HPDE6-E6E7 (cell line): ENCODE results near the gene AOX1.
"Not testable (repeated sequence)": the region's sequence is repeated elsewhere in the genome, so short reads cannot be mapped to it uniquely, and the experiment has no call there.

Source experiments
- DNase-seq: peaks from one replicate; pipeline ENCODE4 v3.0.0; 2011; ENCODE audit warnings: missing footprints; ENCODE audit errors: extremely low spot score

AOX1 gene

DNA sequence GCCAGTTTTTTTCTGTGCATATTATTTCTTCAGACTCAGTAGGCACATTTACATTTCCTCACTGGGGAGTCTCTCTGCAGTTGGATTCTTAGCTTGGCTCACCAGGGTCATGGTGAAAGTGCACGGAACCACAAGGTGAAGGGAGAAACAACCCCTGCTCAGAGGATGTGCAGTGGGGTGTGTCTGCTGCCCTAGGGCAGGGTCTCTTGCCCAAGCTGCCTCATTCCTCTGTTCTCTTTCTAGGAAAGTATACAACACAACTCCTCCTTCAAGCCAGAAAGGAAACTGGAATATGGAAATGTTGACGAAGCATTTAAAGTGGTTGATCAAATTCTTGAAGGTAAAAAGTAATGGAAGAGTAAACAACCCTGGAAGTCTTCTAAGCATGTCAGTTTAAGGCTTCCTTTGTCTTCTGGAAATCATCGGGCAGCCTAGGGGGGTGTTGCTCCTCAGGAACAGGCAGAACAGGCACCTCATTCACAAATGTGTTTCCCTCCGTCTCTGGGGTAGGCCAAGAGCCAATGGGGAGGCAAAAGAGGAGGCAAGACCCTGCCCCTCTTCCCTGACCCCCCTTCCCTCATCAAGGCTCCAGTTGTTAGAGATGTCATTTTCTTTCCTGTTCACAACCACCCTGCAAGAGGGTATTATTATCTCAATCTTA, 41.4 kb downstream of the AOX1 start:
- no peak for DNase-seq

DNA sequence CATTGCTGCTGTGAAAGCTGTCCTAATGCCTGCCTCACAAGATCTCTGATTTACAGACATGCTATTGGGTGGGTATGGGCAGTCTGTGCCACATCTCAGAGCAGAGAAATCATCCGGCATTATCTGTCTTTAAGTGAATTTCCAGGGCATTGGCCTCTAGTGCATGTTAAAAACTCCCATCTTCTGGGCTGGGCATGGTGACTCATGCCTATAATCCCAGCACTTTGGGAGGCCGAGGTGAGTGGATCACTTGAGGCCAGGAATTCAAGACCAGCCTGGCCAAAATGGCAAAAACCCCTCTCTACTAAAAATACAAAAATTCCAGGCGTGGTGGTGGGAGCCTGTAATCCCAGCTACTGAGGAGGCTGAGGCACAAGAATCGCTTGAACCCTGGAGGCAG, 42.6 kb downstream of the AOX1 start:
- not testable (repeated sequence) for DNase-seq

DNA sequence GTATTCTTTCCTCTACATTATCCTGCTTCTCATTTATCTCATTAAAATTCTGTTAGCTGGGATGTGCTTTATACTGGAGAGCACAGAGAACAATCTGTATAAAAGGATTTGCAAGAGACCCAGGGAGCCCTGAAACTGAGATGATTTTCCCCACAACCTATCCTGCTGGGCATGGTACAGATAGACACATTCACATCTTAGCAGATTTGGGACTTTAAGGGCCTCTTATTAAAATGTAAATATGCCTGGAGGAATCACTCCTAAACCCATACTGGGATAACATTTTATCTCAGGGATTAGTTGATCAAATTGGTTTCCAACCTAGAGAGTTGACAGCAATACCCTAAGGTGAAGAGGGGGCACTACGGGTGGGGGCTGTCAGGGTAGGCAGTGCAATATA, 45.5 kb downstream of the AOX1 start:
- DNase-seq: no peak

DNA sequence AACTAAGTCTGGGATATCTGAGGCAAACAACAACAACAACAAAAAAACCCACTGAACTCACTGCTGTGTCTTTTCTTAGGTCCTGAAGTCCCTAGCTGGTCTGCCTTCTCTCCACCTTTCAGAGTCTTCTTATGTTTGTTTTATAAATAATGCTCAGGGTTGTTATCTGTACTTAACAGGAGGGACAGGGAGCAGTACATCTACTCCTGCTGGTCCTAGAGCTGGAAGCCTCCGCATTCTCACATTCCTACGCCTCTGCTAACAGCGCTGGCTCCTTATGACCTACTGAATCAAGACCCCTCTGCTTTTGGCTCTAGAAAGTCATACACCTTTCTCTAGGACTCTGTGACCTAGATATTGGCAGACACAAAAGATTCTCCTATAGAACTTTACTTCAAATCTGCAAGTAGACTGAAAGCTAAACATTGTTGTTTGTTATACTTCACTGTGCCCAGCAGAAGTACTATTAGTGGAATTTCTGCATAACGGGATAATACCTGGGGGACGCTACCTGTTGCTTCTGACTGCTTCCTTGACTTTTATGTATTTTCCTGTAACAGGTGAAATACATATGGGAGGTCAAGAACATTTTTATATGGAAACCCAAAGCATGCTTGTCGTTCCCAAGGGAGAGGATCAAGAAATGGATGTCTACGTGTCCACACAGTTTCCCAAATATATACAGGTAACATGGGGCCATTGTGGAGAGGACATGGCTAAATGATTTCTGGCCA, 48.6 kb downstream of the AOX1 start:
- no peak for DNase-seq

DNA sequence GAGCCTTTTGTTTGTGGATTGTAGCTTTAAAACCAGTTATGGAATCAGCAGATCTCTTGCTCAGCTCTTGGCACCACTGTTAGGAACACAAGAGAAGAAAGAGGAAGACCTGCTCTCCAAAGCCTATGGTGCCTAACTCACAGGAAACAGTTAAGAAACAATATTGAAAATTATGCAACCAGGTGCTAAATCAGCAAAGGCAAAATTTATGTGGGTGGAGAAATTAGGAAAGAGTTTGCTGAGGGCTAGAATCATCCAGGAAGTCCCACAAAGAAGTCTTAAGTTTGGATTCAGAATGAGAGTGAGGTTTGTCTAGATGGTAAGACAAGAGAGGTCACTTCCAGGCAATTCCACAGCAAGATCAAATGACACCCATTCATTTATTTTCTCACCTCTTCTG, 49.4 kb downstream of the AOX1 start:
- DNase-seq: no peak

DNA sequence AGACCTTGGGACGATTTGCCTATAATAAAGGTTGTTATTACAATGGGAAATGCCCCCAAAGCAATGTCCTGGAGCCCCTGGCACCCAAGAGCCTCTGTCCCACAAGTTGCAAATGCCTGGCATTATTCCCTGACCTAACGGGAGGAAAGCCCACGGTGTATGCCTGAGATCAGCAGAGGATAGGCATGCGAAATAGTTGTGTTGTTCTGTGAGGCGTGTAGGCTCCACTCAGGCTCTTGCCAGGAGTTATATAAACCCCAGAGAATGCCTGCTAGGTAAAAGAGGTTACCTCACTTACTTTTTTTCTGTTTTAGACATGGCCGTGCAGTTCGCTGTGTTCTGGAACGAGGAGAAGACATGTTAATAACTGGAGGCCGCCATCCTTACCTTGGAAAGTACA, 52.1 kb downstream of the AOX1 start:
- DNase-seq: no peak

DNA sequence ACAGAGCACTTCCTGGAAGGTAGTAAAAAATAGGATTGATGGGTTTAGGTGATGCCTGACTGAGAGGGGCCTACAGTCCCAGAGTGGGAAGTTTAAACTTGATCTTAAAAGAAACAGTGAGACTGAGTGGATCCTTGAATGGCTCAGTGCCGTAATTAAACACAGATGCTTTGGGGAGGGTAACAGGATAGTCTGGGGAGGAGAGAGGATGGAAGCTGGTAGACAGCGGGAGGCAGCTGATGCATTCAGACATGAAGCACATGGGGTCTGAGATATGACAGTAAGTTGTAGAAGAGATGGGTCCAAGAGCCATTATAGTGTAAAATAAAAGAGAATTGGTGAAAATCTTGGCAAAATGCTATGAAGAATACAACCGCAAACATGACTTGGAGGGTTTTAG, 54.4 kb downstream of the AOX1 start:
- no peak for DNase-seq

DNA sequence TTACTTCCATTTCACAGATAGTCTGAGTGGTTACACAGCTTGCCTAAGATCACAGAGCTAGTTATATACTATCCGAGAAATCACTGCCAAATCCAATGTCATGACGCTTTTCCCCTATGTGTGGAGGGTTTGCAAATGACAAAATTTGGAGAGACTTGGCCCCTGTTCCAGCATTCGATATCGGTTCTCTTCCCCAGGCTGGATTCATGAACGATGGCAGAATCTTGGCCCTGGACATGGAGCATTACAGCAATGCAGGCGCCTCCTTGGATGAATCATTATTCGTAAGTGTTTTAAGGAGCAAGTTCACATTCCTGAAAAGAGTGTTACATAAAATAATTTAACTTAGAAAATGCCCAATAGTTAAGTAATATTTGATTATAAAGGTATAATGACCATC, 55.1 kb downstream of the AOX1 start:
- DNase-seq: no peak

- DNase-seq: not testable (repeated sequence)
These were observed 62.9 kb downstream of the AOX1 start for GRCh38 chr2:200648518-200649281.

DNA sequence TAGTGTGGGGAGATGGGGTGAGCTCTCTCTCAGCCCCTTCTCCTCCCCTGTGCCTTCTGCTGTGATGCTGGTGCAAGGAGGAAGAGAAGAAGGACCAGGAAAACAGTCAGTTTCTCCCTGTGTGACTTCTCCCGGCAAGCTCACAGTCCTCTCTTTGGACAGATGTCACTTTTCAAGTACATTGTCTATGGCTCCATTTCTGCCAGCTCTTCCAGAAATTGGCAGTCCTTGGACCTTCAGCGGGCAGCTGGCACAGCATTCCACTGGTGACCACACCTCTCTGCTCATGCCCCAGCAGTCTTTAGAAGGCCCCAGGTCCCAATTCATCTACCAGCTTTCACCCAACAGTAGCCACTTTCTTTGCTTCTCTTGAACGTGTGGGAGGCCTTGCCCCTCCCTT, 63.9 kb downstream of the AOX1 start:
- DNase-seq: no peak

- DNase-seq: no peak
These were observed 64.4 kb downstream of the AOX1 start for GRCh38 chr2:200650195-200650594.

GRCh38 chr2:200652158-200652557, 66.3 kb downstream of the AOX1 start:
- no peak for DNase-seq

DNA sequence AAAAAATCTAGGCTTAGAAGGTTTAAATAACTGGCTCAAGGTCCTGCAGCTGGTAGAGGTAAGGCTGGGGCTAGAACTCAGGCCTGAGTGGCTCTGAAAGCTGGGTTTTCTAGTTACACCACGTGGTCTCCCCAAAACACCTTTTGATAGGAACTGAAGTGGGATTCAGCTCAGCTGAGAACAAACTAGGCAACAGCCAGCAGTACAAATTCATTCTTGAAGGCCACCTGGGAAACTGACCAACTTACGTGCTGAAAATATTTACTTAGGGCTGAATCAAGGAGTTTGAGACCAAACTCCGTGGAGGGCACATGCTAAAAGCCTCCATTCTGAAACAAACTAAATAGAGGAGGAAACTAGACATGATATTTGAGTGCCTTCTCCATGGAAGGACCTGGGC, 67.2 kb downstream of the AOX1 start:
- DNase-seq: no peak

DNA sequence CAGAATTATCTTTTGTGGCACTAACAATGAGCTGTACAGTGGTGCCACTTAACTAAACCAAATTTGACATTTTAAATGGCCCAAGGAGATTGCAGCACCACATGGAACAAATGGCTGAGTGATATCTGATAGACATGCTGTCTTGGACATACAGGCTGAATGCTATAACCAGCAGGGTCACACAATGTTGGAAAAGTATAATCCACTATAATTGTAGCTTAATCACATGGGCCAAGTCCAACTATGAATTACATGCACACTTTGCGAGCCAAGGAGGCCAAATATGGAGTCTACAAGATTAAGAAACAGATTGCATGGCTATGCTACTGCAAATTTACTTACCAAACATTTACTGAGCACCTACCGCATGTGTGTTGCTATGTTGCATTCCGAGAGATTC, 69.0 kb downstream of the AOX1 start:
- no peak for DNase-seq

DNA sequence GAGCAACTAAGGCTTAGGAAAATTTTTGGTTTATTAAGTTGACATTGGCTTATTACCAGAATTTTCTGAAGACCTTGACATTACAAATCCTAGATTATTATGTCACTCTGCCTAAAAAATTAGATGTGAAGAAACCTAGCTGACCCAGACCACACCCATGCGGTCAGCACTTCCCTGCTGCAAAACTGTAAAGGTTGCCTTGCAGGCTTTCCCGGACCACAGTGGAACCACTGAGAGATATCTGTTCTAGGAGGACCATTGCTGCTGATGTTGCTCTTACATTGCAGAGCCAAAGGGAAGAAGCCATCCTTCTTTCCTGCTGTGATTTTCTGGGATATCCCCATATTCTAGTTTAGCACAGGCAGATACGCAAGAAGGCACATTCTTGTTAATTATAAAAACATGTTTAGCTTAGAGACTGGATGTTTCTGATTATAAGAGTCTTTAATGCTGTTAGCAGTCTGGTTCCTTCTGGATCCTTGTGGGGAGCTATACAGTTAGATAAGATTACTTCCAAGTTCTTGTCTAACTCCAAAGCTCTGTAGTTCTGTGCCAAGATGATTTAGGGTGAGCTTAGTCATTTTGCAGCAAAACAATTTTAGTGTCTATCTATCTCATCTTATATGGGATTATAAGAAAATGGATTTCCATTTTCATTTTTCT, 70.2 kb downstream of the AOX1 start:
- no peak for DNase-seq

DNA sequence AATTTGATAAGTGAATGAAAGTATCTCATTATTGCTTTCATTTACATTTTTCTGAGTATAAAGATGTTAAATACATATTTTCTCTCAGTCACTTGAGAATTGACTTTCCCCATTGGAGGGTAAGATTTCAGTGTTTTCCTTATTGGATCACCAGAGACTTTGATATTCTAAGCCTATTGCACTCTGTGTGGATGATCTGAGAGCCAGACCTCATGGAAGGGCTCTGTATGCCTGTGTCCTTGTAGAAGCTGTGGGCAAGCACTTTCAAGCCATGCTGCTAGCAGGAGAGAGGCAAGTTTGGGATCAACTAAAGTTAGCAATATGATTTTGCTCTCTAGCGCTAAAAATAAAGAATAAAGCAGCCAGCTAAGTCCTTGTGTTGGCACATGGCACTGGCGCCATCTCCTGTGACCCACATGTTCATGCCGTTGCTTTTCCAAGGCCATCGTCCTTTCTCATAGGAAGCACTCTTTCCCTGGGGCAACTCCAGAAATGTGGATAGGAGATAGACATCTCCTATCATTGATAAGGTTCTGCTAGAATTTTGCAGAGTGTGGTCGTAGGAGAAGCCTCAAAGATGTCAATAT, 72.6 kb downstream of the AOX1 start:
- no peak for DNase-seq

DNA sequence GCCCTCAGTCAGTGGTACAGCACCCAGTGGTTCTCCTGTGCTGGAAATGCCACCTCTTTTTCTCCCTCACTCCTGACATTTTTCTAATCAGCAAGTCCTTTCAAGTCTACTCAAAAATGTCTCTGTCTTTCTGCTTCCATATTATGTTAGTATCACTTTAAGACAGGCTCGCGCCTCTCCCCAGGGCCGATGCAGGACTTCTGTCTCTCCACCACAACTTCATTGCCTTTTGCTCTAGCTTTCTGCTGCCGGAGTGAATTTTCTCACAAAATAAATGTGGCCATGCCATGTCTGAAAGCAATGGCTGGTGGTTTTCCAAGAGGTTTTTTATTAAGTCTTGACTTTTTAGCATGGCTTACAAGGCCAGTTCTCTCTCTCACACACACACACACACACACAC, 73.6 kb downstream of the AOX1 start:
- no peak for DNase-seq

DNA sequence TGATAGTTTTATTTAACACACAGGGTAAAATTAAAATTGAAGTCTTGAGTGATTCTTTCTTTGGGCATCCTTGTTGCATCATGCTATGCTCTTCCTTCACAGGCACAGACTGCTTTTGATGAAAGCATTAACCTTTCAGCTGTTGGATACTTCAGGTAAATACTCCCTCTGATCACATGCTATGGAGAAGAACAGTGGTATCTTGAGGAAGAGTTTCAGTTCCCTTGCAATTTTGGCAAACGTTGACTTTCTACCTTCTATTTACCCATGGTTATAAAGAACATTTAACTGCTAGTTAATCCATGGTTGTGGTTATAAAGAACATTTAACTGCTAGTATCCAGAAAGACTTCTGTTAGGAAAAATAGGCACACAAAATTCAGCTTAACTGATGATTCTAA, 75.7 kb downstream of the AOX1 start:
- no peak for DNase-seq

DNA sequence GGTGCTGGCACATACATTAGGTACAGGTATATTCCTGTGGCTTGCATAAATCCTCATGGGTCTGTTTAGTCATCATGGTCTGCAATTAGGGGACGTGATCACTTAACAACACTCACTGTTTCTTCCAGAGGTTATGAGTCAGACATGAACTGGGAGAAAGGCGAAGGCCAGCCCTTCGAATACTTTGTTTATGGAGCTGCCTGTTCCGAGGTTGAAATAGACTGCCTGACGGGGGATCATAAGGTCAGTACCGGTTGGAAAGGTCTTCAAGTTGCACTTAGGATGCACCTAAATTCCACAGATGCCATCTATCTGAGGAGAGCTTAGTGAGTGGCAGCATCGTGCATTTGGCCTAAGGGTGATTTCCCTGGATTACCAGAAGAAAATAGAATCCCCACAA, 76.9 kb downstream of the AOX1 start:
- peak; percentile 83 for DNase-seq

- no peak for DNase-seq
These were observed 79.1 kb downstream of the AOX1 start for GRCh38 chr2:200664770-200665494.
